Activated effector memory CD4-positive, alpha-beta T cell treated with Interleukin-2 at 50 U/mL for 16 hours (primary cell): Measurements from ENCODE around the gene METTL1.
"Not testable (repeated sequence)": the region's sequence is repeated elsewhere in the genome, so short reads cannot be mapped to it uniquely, and the experiment has no call there.

Source experiments
- DNase-seq: peaks from one replicate; pipeline ENCODE4 v3.0.0-alpha.2; 2020

The METTL1 gene

DNA sequence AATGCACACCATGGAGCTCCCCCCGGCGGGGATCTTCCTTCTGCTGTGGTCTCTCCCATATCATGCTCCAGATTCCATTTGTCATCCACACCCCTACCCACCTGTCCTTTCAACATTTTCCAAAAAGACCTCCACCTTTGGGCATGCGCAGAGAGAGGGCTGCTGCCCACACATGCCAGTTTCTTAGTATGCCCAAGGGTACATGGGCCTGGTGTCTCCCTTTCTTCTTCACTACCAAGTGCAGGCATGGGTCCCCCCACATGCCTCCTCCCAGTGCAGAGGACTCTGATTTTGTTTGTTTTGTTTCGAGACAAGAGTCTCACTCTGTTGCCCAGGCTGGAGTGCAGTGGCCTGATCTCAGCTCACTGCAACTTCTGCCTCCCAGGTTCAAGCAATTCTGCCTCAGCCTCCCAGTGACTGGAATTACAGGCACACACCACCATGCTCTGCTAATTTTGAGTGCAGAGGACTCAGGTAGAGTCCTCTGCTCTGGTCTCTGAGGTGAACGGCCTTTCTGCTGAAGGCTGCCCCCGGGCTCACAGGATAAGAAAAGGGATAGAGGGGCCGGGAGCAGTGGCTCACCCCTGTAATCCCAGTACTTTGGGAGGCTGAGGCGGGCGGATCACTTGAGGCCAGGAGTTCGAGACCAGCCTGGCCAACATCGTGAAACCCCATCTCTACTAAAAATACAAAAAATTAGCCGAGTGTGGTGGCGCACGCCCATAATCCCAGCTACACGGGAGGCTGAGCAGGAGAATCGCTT, 49.9 kb downstream of the METTL1 start:
- not testable (repeated sequence) for DNase-seq

DNA sequence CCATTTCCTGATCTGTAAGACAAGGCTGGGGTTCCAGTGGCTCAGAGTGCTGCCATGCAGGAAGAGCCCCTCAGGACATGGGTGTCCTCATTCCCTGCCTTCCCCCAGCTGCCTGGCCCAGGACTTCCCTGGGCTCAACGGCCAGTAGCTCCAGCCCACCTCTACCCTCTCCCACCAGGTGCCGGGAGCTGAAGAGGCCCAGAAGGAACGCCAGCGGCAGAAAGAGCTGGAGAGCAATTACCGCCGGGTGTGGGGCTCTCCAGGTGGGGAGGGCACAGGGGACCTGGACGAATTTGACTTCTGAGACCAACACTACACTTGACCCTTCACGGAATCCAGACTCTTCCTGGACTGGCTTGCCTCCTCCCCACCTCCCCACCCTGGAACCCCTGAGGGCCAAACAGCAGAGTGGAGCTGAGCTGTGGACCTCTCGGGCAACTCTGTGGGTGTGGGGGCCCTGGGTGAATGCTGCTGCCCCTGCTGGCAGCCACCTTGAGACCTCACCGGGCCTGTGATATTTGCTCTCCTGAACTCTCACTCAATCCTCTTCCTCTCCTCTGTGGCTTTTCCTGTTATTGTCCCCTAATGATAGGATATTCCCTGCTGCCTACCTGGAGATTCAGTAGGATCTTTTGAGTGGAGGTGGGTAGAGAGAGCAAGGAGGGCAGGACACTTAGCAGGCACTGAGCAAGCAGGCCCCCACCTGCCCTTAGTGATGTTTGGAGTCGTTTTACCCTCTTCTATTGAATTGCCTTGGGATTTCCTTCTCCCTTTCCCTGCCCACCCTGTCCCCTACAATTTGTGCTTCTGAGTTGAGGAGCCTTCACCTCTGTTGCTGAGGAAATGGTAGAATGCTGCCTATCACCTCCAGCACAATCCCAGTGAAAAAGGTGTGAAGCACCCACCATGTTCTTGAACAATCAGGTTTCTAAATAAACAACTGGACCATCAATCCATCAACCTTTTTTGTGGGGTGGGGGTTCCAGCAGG, 51.0 kb downstream of the METTL1 start:
- no peak for DNase-seq

DNA sequence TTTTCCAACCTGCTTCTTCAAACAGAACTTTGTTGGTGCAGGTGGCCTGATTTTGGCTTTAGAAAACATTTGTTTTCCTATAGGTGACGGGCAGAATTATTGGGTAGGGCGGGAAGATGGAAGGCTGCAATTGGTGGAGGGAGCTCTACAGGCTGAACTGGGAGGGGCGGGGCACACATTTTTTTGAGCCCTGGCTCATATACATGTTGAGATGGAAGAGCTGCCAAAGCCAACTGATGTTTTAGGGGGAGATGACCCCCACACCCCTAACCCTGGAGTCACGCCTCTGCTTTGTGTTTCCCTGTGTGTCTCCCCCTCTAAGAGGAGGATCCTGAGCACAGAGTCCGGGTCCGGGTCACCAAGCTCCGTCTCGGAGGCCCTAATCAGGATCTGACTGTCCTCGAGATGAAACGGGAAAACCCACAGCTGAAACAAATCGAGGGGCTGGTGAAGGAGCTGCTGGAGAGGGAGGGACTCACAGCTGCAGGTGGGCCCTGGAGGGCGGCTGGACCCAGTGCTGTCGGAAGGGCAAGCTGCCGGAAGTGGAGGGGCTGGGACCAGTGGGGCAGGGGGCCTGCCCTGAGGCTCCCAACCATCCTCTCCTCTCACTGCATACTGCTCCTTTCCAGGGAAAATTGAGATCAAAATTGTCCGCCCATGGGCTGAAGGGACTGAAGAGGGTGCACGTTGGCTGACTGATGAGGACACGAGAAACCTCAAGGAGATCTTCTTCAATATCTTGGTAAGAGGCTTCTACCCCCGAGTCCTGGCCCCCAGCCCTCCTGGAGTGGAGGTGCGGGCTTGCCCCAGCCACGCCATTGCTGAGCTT, 51.9 kb downstream of the METTL1 start:
- no peak for DNase-seq

DNA sequence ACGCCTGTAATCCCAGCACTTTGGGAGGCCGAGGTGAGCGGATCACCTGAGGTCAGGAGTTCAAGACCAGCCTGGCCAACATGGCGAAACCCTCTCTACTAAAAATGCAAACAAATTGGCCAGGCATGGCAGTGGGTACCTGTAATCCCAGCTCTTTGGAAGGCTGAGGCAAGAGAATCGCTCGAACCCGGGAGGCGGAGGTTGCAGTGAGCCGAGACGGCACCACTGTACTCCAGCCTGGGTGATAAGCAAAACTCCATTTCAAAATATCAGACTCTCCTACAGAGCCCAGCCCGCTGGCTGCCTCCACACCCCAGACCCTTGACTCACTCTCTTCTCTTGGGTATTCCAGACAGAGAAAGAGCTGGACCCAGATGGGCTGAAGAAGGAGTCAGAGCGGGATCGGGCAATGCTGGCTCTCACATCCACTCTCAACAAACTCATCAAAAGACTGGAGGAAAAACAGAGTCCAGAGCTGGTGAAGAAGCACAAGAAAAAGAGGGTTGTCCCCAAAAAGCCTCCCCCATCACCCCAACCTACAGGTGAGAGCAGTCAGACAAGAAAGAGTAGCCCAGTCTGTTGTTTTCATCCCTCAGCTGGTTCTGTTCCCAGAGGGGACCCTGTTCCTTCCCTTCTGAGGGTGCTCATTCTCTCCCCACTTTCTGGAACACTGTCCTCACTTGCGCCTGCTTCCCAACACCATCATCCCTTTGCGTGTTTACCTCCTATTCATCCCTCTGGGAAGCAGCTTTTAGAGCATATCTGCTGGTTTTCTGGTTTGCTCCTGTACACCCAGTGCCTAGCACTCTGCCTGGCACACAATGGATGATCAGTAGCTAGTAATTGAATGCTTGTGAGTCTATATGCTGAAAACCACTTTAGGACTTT, 53.0 kb downstream of the METTL1 start:
- no peak for DNase-seq
